ENCODE data around the gene PLPP2.

PLPP2 gene

GRCh38 chr19:329876-330275 lies 38.7 kb upstream of the PLPP2 start:
- H3K4me3 ChIP-seq = no peak overlapping the region
- no peaks in the 10 kb centered on the region for H3K27me3 ChIP-seq
- H3K9ac ChIP-seq = no peak overlapping the region
- H3K27ac ChIP-seq = no peak overlapping the region
- no peaks in the 10 kb centered on the region for H3K4me1 ChIP-seq
- TF ChIP-seq Cebpa-rat (IDR thresholded peaks at IDR 0.05) = no peak
- peaks cover 6% of the 10 kb centered on the region; the same call in 1 of the 2 replicates for H4K20me1 ChIP-seq
- H3K36me3 ChIP-seq = peaks cover 82% of the 10 kb centered on the region
- H3K9me3 ChIP-seq = peaks cover 63% of the 10 kb centered on the region
- no peak overlapping the region for H3K4me2 ChIP-seq

GRCh38 chr19:328025-328505 lies 36.9 kb upstream of the PLPP2 start:
- Histone ChIP-seq H3K36me3 (peaks cover 89% of the 10 kb centered on the region), H3K4me3 (no peak overlapping the region)
- TF ChIP-seq Cebpa-rat (IDR thresholded peaks at IDR 0.05) = no peak

GRCh38 chr19:327291-328024 lies 36.3 kb upstream of the PLPP2 start:
- H3K9ac ChIP-seq = no peak overlapping the region
- no peak overlapping the region for H3K4me2 ChIP-seq
- H3K4me1 ChIP-seq = no peaks in the 10 kb centered on the region
- H3K9me3 ChIP-seq = peaks cover 86% of the 10 kb centered on the region
- TF ChIP-seq Cebpa-rat (IDR thresholded peaks at IDR 0.05) = no peak
- H3K27me3 ChIP-seq = no peaks in the 10 kb centered on the region
- H3K36me3 ChIP-seq = peaks cover 95% of the 10 kb centered on the region
- H3K27ac ChIP-seq = no peak overlapping the region
- no peak overlapping the region for H3K4me3 ChIP-seq
- H4K20me1 ChIP-seq = no peaks in the 10 kb centered on the region

More at GRCh38 chr19:328025-328505, 36.9 kb upstream of the PLPP2 start:
- H3K9ac ChIP-seq = no peak overlapping the region
- H3K4me2 ChIP-seq = no peak overlapping the region
- H3K27me3 ChIP-seq = no peaks in the 10 kb centered on the region
- H4K20me1 ChIP-seq = no peaks in the 10 kb centered on the region
- no peaks in the 10 kb centered on the region for H3K4me1 ChIP-seq
- H3K9me3 ChIP-seq = peaks cover 80% of the 10 kb centered on the region
- H3K27ac ChIP-seq = no peak overlapping the region

GRCh38 chr19:326871-327270 lies 35.7 kb upstream of the PLPP2 start:
- H3K36me3 ChIP-seq = peaks cover 100% of the 10 kb centered on the region
- H3K9me3 ChIP-seq = peaks cover 89% of the 10 kb centered on the region

GRCh38 chr19:325937-326565 lies 34.8 kb upstream of the PLPP2 start:
- H3K27ac ChIP-seq = no peak overlapping the region
- no peak for TF ChIP-seq Cebpa-rat (IDR thresholded peaks at IDR 0.05)
- H3K36me3 ChIP-seq = peaks cover 99% of the 10 kb centered on the region
- no peak overlapping the region for H3K4me2 ChIP-seq
- no peak overlapping the region for H3K9ac ChIP-seq
- no peaks in the 10 kb centered on the region for H3K27me3 ChIP-seq
- H3K9me3 ChIP-seq = peaks cover 85% of the 10 kb centered on the region
- no peak overlapping the region for H3K4me3 ChIP-seq
- H4K20me1 ChIP-seq = no peaks in the 10 kb centered on the region
- H3K4me1 ChIP-seq = no peaks in the 10 kb centered on the region

More at GRCh38 chr19:326871-327270, 35.7 kb upstream of the PLPP2 start:
- Histone ChIP-seq H3K4me2 (no peak overlapping the region), H3K4me3 (no peak overlapping the region), H3K27ac (no peak overlapping the region), H3K27me3 (no peaks in the 10 kb centered on the region), H3K4me1 (no peaks in the 10 kb centered on the region), H3K9ac (no peak overlapping the region), H4K20me1 (no peaks in the 10 kb centered on the region)
- TF ChIP-seq Cebpa-rat (IDR thresholded peaks at IDR 0.05) = no peak

- peaks cover 99% of the 10 kb centered on the region for H3K36me3 ChIP-seq
- TF ChIP-seq Cebpa-rat (IDR thresholded peaks at IDR 0.05) = no peak
Measured at GRCh38 chr19:325173-325936, 34.2 kb upstream of the PLPP2 start.

GRCh38 chr19:324716-325115 lies 33.5 kb upstream of the PLPP2 start:
- no peaks in the 10 kb centered on the region for H4K20me1 ChIP-seq
- peaks cover 79% of the 10 kb centered on the region for H3K9me3 ChIP-seq
- H3K27me3 ChIP-seq = no peaks in the 10 kb centered on the region
- no peak overlapping the region for H3K4me3 ChIP-seq
- no peak overlapping the region for H3K4me2 ChIP-seq
- no peaks in the 10 kb centered on the region for H3K4me1 ChIP-seq
- peaks cover 97% of the 10 kb centered on the region for H3K36me3 ChIP-seq
- no peak overlapping the region for H3K9ac ChIP-seq
- no peak overlapping the region for H3K27ac ChIP-seq
- TF ChIP-seq Cebpa-rat (IDR thresholded peaks at IDR 0.05) = no peak

More at GRCh38 chr19:325173-325936, 34.2 kb upstream of the PLPP2 start:
- no peaks in the 10 kb centered on the region for H4K20me1 ChIP-seq
- no peaks in the 10 kb centered on the region for H3K27me3 ChIP-seq
- no peaks in the 10 kb centered on the region for H3K4me1 ChIP-seq
- no peak overlapping the region for H3K27ac ChIP-seq
- peaks cover 85% of the 10 kb centered on the region for H3K9me3 ChIP-seq
- no peak overlapping the region for H3K4me2 ChIP-seq
- no peak overlapping the region for H3K4me3 ChIP-seq
- no peak overlapping the region for H3K9ac ChIP-seq

- no peak overlapping the region for H3K4me2 ChIP-seq
- no peak for TF ChIP-seq Cebpa-rat (IDR thresholded peaks at IDR 0.05)
- no peak overlapping the region for H3K4me3 ChIP-seq
- H3K27ac ChIP-seq = no peak overlapping the region
- H3K4me1 ChIP-seq = no peaks in the 10 kb centered on the region
- peaks cover 58% of the 10 kb centered on the region for H3K9me3 ChIP-seq
- H4K20me1 ChIP-seq = no peaks in the 10 kb centered on the region
- H3K27me3 ChIP-seq = no peaks in the 10 kb centered on the region
- H3K9ac ChIP-seq = no peak overlapping the region
- peaks cover 84% of the 10 kb centered on the region for H3K36me3 ChIP-seq
Measured at GRCh38 chr19:322616-323015, 31.4 kb upstream of the PLPP2 start.

- Histone ChIP-seq H3K4me3 (no peak overlapping the region), H3K4me1 (peaks cover 8% of the 10 kb centered on the region), H3K4me2 (no peak overlapping the region), H3K36me3 (peaks cover 82% of the 10 kb centered on the region), H4K20me1 (no peaks in the 10 kb centered on the region), H3K27ac (no peak overlapping the region), H3K9ac (no peak overlapping the region), H3K9me3 (peaks cover 20% of the 10 kb centered on the region), H3K27me3 (no peaks in the 10 kb centered on the region)
- TF ChIP-seq Cebpa-rat (IDR thresholded peaks at IDR 0.05) = no peak
Measured at GRCh38 chr19:318509-318774, 27.2 kb upstream of the PLPP2 start.

Measured in BLaER1 (cell line).